GF-D8 (cell line): ENCODE data around the gene ZNF582.
"Not testable (repeated sequence)": the region's sequence is repeated elsewhere in the genome, so short reads cannot be mapped to it uniquely, and the experiment has no call there.

Experiments used
- DNase-seq: peaks from one replicate; lab custom pipeline; 2025; lab: John Stamatoyannopoulos, UW

ZNF582 gene

GRCh38 chr19:56351208-56351607 is 42.1 kb downstream of the ZNF582 start:
- DNase-seq, result no peak

GRCh38 chr19:56350416-56351045 is 42.8 kb downstream of the ZNF582 start:
- peak; percentile 11 for DNase-seq

GRCh38 chr19:56348289-56348877 is 45.0 kb downstream of the ZNF582 start:
- no peak for DNase-seq

- DNase-seq, result no peak
Measured at GRCh38 chr19:56347163-56347778, 46.1 kb downstream of the ZNF582 start.

GRCh38 chr19:56341948-56342347 is 51.4 kb downstream of the ZNF582 start:
- no peak for DNase-seq

GRCh38 chr19:56339031-56339430 is 54.3 kb downstream of the ZNF582 start:
- DNase-seq, result not testable (repeated sequence)

GRCh38 chr19:56337077-56337476 is 56.3 kb downstream of the ZNF582 start:
- not testable (repeated sequence) for DNase-seq

- DNase-seq, result not testable (repeated sequence)
Measured at GRCh38 chr19:56335371-56335770, 58.0 kb downstream of the ZNF582 start.

GRCh38 chr19:56333506-56333905 is 59.8 kb downstream of the ZNF582 start:
- DNase-seq, result peak; percentile 5
